GM21723 (cell line): ENCODE data around the gene ZSCAN26.
"Not testable (repeated sequence)": the region's sequence is repeated elsewhere in the genome, so short reads cannot be mapped to it uniquely, and the experiment has no call there.

Source experiments
- ATAC-seq: cut with Tn5 transposase; IDR thresholded peaks from one replicate; pipeline ENCODE4 v1.9.1; 2021; ENCODE audit warnings: mild to moderate bottlenecking, moderate library complexity; ENCODE audit not compliant: unreplicated experiment

Gene ZSCAN26

GRCh38 chr6:28254121-28254519, 12.8 kb upstream of the ZSCAN26 start:
- no peak for ATAC-seq

- ATAC-seq: no peak
Measured at GRCh38 chr6:28257042-28257441, 9.9 kb upstream of the ZSCAN26 start.

GRCh38 chr6:28258877-28259777, 7.8 kb upstream of the ZSCAN26 start, which contains the start of gene NKAPL:
NKAPL (plus strand) TSS chr6:28259297; CDS start chr6:28259372, 75 bp downstream.
- ATAC-seq: no peak

GRCh38 chr6:28263922-28264321, 3.0 kb upstream of the ZSCAN26 start:
- ATAC-seq: no peak

- no peak for ATAC-seq
Measured at GRCh38 chr6:28264834-28265401, 2.0 kb upstream of the ZSCAN26 start.

GRCh38 chr6:28266563-28266961, 381 bp upstream of the ZSCAN26 start:
- ATAC-seq: no peak

- ATAC-seq: no peak
Measured at GRCh38 chr6:28267695-28268059, 734 bp downstream of the ZSCAN26 start.

GRCh38 chr6:28269492-28269891, 2.5 kb downstream of the ZSCAN26 start:
- no peak for ATAC-seq

GRCh38 chr6:28274888-28275287, 7.9 kb downstream of the ZSCAN26 start:
- ATAC-seq: no peak

- ATAC-seq: no peak
Measured at GRCh38 chr6:28277746-28278145, 10.8 kb downstream of the ZSCAN26 start.

GRCh38 chr6:28280595-28281287, 13.8 kb downstream of the ZSCAN26 start:
- ATAC-seq: no peak

GRCh38 chr6:28281288-28282064, 14.5 kb downstream of the ZSCAN26 start, which contains the start of gene PGBD1:
PGBD1 (plus strand) TSS chr6:28281572; CDS start chr6:28283814, 2,242 bp downstream.
- peak; percentile 90 for ATAC-seq

GRCh38 chr6:28282926-28283325, 16.0 kb downstream of the ZSCAN26 start:
- ATAC-seq: no peak

- no peak for ATAC-seq
Measured at GRCh38 chr6:28291573-28291972, 24.6 kb downstream of the ZSCAN26 start.

GRCh38 chr6:28295326-28295725, 28.4 kb downstream of the ZSCAN26 start:
- ATAC-seq: no peak

GRCh38 chr6:28296520-28297060, 29.6 kb downstream of the ZSCAN26 start:
- ATAC-seq: no peak

- ATAC-seq: peak; percentile 66
Measured at GRCh38 chr6:28303570-28303969, 36.6 kb downstream of the ZSCAN26 start.

- ATAC-seq: not testable (repeated sequence)
Measured at GRCh38 chr6:28306363-28306762, 39.4 kb downstream of the ZSCAN26 start.

GRCh38 chr6:28311139-28311823, 44.3 kb downstream of the ZSCAN26 start:
- ATAC-seq: no peak

GRCh38 chr6:28312939-28313338, 46.0 kb downstream of the ZSCAN26 start:
- no peak for ATAC-seq
